Rectal smooth muscle tissue (tissue), 1 donor: ENCODE measurements around the gene PAK4.
A peak's percentile ranks its signal among the peaks of the same experiment; 100 is the strongest.
"Not testable (repeated sequence)": the region's sequence is repeated elsewhere in the genome, so short reads cannot be mapped to it uniquely, and the experiment has no call there.

Experiments used
- H3K27ac ChIP-seq: one replicate; pipeline ENCODE4 v1.7.0; 2013; ENCODE audit warnings: low read depth, low read length, inconsistent platforms
- H3K27me3 ChIP-seq: one replicate; pipeline ENCODE4 v1.7.0; 2013; ENCODE audit warnings: low read length; ENCODE audit not compliant: control insufficient read depth, insufficient read depth
- H3K36me3 ChIP-seq: one replicate; pipeline ENCODE4 v1.7.0; 2013; ENCODE audit warnings: low read length; ENCODE audit not compliant: control insufficient read depth, insufficient read depth
- H3K4me1 ChIP-seq: one replicate; pipeline ENCODE4 v1.7.0; 2013; ENCODE audit warnings: low read length; ENCODE audit not compliant: control insufficient read depth, insufficient read depth
- H3K4me3 ChIP-seq: one replicate; pipeline ENCODE4 v1.7.0; 2013; ENCODE audit warnings: low read length
- H3K9ac ChIP-seq: one replicate; pipeline ENCODE4 v1.7.0; 2013; ENCODE audit warnings: low read length

The PAK4 gene

GRCh38 chr19:39109641-39110040, 15.9 kb upstream of the PAK4 start:
- no peak overlapping the region for H3K9ac ChIP-seq
- H3K4me3 ChIP-seq: no peak overlapping the region
- no peaks in the 10 kb centered on the region for H3K4me1 ChIP-seq
- no peaks in the 10 kb centered on the region for H3K36me3 ChIP-seq
- no peaks in the 10 kb centered on the region for H3K27me3 ChIP-seq
- no peak overlapping the region for H3K27ac ChIP-seq

GRCh38 chr19:39110263-39110967, 15.2 kb upstream of the PAK4 start:
- Histone ChIP-seq H3K27me3 (no peaks in the 10 kb centered on the region), H3K27ac (no peak overlapping the region), H3K4me1 (no peaks in the 10 kb centered on the region), H3K4me3 (no peak overlapping the region), H3K36me3 (no peaks in the 10 kb centered on the region), H3K9ac (no peak overlapping the region)

- no peak overlapping the region for H3K9ac ChIP-seq
- no peaks in the 10 kb centered on the region for H3K27me3 ChIP-seq
- H3K4me3 ChIP-seq: no peak overlapping the region
- no peak overlapping the region for H3K27ac ChIP-seq
- H3K36me3 ChIP-seq: no peaks in the 10 kb centered on the region
- H3K4me1 ChIP-seq: no peaks in the 10 kb centered on the region
These were observed 13.9 kb upstream of the PAK4 start for GRCh38 chr19:39111593-39112199.

- Histone ChIP-seq H3K27me3 (no peaks in the 10 kb centered on the region), H3K9ac (no peak overlapping the region), H3K4me1 (no peaks in the 10 kb centered on the region), H3K36me3 (no peaks in the 10 kb centered on the region), H3K27ac (no peak overlapping the region), H3K4me3 (no peak overlapping the region)
These were observed 13.2 kb upstream of the PAK4 start for GRCh38 chr19:39112338-39112890.

GRCh38 chr19:39113199-39113598, 12.4 kb upstream of the PAK4 start:
- no peaks in the 10 kb centered on the region for H3K27me3 ChIP-seq
- H3K27ac ChIP-seq: no peak overlapping the region
- H3K36me3 ChIP-seq: no peaks in the 10 kb centered on the region
- no peaks in the 10 kb centered on the region for H3K4me1 ChIP-seq
- H3K9ac ChIP-seq: no peak overlapping the region
- H3K4me3 ChIP-seq: no peak overlapping the region

GRCh38 chr19:39115105-39115847, 10.3 kb upstream of the PAK4 start:
- no peak overlapping the region for H3K4me3 ChIP-seq
- H3K4me1 ChIP-seq: no peaks in the 10 kb centered on the region

GRCh38 chr19:39117023-39117422, 8.6 kb upstream of the PAK4 start:
- not testable (repeated sequence) for H3K36me3 ChIP-seq, H3K4me3 ChIP-seq, H3K4me1 ChIP-seq, H3K27ac ChIP-seq, H3K9ac ChIP-seq, H3K27me3 ChIP-seq

More at GRCh38 chr19:39115105-39115847, 10.3 kb upstream of the PAK4 start:
- Histone ChIP-seq H3K27ac (no peak overlapping the region), H3K27me3 (no peaks in the 10 kb centered on the region), H3K36me3 (no peaks in the 10 kb centered on the region), H3K9ac (no peak overlapping the region)

GRCh38 chr19:39119830-39120229, 5.8 kb upstream of the PAK4 start:
- no peaks in the 10 kb centered on the region for H3K36me3 ChIP-seq
- no peak overlapping the region for H3K4me3 ChIP-seq
- no peak overlapping the region for H3K9ac ChIP-seq
- H3K27me3 ChIP-seq: no peaks in the 10 kb centered on the region
- H3K4me1 ChIP-seq: no peaks in the 10 kb centered on the region
- no peak overlapping the region for H3K27ac ChIP-seq

GRCh38 chr19:39122934-39123731, 2.5 kb upstream of the PAK4 start:
- Histone ChIP-seq H3K36me3 (no peaks in the 10 kb centered on the region), H3K4me3 (no peak overlapping the region), H3K9ac (no peak overlapping the region), H3K27ac (no peak overlapping the region), H3K4me1 (peaks cover 6% of the 10 kb centered on the region), H3K27me3 (no peaks in the 10 kb centered on the region)

- Histone ChIP-seq H3K27ac (no peak overlapping the region), H3K27me3 (no peaks in the 10 kb centered on the region), H3K4me3 (no peak overlapping the region), H3K9ac (no peak overlapping the region), H3K4me1 (peaks cover 8% of the 10 kb centered on the region), H3K36me3 (no peaks in the 10 kb centered on the region)
These were observed 1.3 kb upstream of the PAK4 start for GRCh38 chr19:39124136-39124764.

GRCh38 chr19:39125199-39125553, 410 bp upstream of the PAK4 start:
- no peaks in the 10 kb centered on the region for H3K27me3 ChIP-seq
- no peak overlapping the region for H3K9ac ChIP-seq
- peak overlapping the region; percentile 60 for H3K4me3 ChIP-seq
- H3K36me3 ChIP-seq: no peaks in the 10 kb centered on the region
- H3K27ac ChIP-seq: peak overlapping the region; percentile 51
- peaks cover 8% of the 10 kb centered on the region for H3K4me1 ChIP-seq
